SKM-1 (cell line): ENCODE measurements around the gene MTFMT.

ENCODE experiments used
- DNase-seq: peaks from one replicate; lab custom pipeline; 2025; ENCODE audit not compliant: unreplicated experiment; lab: John Stamatoyannopoulos, UW

Gene MTFMT

DNA sequence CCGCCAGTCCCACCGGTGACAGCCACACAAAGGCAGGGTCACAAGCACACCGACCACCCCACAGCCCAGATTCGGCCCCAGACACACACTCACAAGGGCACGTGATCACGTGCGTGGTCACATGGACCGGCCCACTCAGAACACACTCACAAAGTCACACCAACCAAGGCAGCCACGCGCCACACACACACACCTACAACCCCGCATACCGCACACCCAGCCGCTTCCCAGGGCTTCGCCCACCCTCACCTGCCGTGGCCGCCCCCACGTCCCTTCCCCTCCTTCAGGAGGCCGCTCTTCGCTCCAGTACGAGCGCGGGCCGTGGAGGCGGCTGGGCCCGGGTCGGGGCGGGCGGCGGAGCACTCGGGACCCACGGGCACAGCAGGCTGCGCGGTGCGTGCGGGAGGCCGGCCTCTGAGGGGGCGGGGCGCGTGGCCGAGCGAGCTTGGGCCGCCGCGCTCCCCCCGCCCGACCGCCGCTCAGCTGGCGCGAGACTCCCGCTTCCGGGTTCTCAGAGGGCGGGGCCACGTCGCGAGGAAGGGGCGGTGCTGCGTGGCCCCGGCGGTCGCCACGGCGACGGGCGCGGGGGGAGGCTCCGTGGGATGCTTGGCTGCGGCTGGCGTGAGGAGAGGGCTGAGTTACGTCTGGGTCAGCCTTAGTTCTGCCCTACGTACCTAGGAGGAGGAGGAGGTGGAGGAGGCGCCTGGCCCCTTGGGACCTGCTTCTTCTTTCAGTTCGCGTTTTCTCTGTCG is 39.8 kb downstream of the MTFMT start, which contains the start of gene SPG21:
Gene SPG21 (minus strand): TSS at position 499 of the 752 bp plus-strand sequence. CDS start 6,345 bp downstream, outside the sequence.
- DNase-seq = peak; percentile 90

GRCh38 chr15:64987136-64987535 is 42.3 kb downstream of the MTFMT start:
- DNase-seq = no peak

DNA sequence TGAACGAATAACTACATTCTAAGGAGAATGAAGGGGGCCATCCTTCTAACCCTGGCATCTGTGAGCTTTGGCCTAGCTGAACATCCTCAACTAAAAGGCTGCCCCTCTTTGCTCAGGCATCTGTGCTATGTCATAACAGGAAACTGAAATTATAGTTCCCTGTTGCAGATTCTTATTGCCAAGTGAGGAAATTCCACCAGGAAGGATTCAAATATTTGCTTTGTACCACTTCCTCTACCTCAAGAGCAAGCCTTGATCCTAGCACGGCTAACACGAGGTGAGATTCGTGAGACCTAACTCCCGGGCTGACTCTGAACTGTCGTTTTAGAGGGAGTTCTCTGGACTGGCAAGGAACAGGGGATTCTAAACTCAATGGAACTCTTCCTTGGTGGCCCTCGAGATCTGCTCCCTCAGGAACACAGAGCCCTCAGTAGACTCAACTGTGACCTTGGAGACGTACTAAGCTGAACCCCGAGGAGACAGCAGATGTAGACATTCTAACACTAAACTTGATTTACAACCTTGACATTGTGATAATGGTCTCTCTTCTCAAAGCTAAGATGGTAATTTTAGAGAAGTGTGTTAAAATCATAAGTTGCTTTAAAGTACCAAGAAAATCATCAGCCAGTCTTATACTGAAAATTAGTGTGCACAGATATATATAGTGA is 43.9 kb downstream of the MTFMT start:
- DNase-seq = peak; percentile 78

GRCh38 chr15:64982472-64982871 is 47.0 kb downstream of the MTFMT start:
- no peak for DNase-seq

- no peak for DNase-seq
Measured at GRCh38 chr15:64981812-64982431, 47.5 kb downstream of the MTFMT start.

DNA sequence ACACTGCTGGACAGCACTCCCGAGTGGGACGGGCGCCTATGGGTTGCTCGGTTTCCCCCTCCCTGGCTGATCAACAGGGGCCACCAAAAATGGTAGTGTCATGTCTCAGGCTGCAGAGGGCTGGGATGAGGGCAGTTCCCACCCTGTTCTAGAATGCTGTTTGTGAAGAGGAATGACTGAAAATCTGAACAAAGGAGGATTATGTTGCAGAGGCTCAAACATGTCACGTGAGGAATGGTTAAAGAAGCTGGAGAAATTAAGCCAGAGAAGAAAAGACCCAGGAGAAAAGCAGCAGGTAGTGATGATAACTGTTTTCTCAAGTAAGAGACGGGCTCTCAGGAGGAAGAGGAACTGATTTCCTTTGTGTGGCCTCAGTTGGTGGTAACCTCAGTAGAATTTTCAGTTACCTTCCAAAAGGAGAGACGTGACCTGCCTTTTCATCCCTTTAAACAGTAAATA is 50.2 kb downstream of the MTFMT start:
- DNase-seq = no peak

DNA sequence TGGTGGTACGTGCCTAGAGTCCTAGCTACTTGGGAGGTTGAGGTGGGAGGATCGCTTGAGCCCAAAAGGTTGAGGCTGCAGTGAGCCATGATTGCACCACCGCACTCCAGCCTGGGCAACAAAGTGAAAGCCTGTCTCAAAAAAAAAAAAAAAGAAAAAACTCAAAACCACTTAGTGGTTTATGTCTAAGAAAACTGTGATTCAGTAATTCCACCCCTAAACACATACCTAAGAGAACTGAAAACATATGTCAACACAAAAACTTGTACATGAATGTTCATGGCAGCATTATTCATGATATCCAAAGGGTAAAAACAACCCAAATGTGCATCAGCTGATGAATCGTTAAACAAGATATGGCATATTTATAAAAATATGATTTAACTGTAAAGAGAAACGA is 54.0 kb downstream of the MTFMT start:
- DNase-seq = no peak

DNA sequence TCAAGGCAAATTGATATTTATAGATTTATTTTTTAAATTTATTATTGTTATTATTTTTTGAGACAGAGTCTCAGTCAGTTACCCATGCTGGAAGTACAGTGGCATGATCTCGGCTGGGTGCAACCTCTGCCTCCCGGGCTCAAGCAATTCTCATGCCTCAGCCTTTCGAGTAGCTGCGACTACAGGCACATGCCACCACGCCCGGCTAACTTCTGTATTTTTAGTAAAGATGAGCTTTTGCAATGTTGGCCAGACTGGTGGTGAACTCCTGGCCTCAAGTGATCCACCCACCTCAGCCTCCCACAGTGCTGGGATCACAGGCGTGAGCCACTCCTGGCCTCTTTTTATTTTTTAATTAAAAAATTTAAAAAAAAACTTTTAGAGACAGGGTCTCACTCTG is 58.7 kb downstream of the MTFMT start:
- peak; percentile 23 for DNase-seq

DNA sequence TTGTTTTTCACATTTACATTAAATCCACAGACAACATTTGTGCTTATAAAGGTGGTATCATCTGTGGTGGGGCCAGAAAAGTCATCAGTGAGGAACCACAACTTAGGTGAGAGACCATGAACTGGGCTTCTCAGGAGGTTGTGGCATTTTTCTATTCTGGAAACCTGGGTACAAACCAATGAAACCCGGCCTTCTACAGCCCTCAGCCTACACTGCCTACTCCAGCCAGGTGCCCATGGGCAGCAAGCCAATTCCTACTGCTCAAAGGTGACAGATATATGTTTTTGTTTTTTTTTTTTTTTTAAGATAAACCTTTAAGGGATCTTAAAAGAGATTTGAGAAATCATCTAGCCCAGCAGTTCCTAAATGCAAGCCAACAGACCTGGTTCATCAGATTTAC is 60.0 kb downstream of the MTFMT start:
- DNase-seq = no peak

DNA sequence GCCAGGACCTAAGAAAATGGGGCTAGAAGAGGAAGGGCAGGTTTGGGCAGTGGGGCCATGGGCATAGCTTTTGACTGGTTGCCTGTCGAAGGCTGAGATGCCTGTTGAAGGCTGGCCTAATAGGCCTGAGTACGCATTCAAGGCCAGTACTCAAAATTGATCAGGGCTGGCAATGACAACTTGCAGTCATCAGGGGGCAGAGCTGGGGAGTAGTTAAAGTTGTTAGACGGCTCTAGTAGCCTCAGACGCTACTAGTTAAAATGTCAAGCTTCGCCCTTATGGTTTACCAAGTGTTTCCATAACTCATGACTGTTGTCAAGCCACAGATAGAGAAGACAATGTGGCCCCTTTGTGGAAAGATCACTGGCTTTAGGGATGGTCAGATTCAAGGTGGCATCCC is 68.4 kb downstream of the MTFMT start:
- no peak for DNase-seq

DNA sequence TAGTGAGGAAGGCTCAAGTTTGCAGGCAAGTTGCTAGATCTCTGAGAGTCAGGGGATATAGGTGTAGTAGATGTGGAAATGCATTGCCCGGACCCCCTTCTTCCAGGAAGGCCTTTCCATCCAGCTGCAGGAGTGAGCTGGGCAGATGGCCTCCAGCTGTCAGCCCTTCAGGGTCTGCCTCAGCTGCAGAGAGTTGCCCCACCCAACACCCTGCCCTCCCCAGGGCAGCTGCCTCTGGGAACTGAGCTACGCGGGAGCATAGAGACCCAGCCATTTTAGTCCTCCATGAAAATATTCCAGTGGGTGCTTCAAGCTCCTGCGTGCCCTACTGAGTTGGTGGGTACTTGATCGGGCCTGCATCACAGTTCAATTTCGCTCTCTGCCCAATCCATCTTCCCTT is 69.3 kb downstream of the MTFMT start:
- DNase-seq = no peak

- DNase-seq = no peak
Measured at GRCh38 chr15:64959128-64959527, 70.3 kb downstream of the MTFMT start.

DNA sequence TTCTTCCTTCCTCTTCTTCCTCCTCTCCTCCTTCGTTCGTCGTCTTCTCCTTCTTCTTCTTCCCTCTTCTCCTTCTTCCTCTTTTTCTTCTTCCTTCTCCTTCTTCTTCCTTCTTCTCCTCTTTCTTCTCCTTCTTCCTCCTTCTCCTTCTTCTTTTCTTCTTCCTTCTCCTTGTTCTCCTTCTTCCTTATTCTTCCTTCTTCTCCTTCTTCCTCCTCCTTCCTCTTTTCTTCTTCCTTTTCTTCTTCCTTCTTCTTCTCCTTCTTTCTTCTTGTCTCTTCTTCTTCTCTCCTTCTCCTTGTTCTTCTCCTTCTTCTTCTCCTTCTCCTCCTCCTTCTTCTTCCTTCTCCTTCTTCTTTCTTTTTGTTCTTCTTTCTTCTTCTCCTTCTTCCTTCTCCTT is 75.0 kb downstream of the MTFMT start:
- DNase-seq = no peak

GRCh38 chr15:64951777-64952418 is 77.5 kb downstream of the MTFMT start:
- DNase-seq = no peak
